Measurements from ENCODE around the gene CACNB4.
"Not testable (repeated sequence)": the region's sequence is repeated elsewhere in the genome, so short reads cannot be mapped to it uniquely, and the experiment has no call there.

The CACNB4 gene

GRCh38 chr2:152122161-152122560 is 23.3 kb upstream of the CACNB4 start:
- H3K4me1 ChIP-seq (ENCODE audit: control insufficient read depth in 1 of 2, insufficient read depth in 1 of 2, low read depth in 1 of 2, low read length in 1 of 2) = no peaks in the 10 kb centered on the region
- no peak overlapping the region for H3K4me3 ChIP-seq (ENCODE audit: low read depth in 1 of 2, low read length in 1 of 2)
- H3K27me3 ChIP-seq = no peaks in the 10 kb centered on the region

GRCh38 chr2:152120430-152120829 is 21.6 kb upstream of the CACNB4 start:
- Histone ChIP-seq H3K4me1 (ENCODE audit: control insufficient read depth in 1 of 2, insufficient read depth in 1 of 2, low read depth in 1 of 2, low read length in 1 of 2) (no peaks in the 10 kb centered on the region), H3K4me3 (ENCODE audit: low read depth in 1 of 2, low read length in 1 of 2) (no peak overlapping the region)
- TF ChIP-seq CTCF (IDR thresholded peaks at IDR 0.05) = no peak

More at GRCh38 chr2:152122161-152122560, 23.3 kb upstream of the CACNB4 start:
- Histone ChIP-seq H3K9me3 (no peaks in the 10 kb centered on the region), H3K36me3 (peaks cover 69% of the 10 kb centered on the region), H3K27ac (no peak overlapping the region)
- no peak for TF ChIP-seq CTCF (IDR thresholded peaks at IDR 0.05)

GRCh38 chr2:152115952-152116351 is 17.1 kb upstream of the CACNB4 start:
- TF ChIP-seq CTCF (IDR thresholded peaks at IDR 0.05) = no peak
- Histone ChIP-seq H3K4me3 (ENCODE audit: low read depth in 1 of 2, low read length in 1 of 2) (no peak overlapping the region), H3K27me3 (no peaks in the 10 kb centered on the region)

More at GRCh38 chr2:152120430-152120829, 21.6 kb upstream of the CACNB4 start:
- H3K36me3 ChIP-seq = peaks cover 62% of the 10 kb centered on the region
- no peak overlapping the region for H3K27ac ChIP-seq
- H3K27me3 ChIP-seq = no peaks in the 10 kb centered on the region
- H3K9me3 ChIP-seq = no peaks in the 10 kb centered on the region

GRCh38 chr2:152114366-152114765 is 15.5 kb upstream of the CACNB4 start:
- no peak overlapping the region for H3K4me3 ChIP-seq (ENCODE audit: low read depth in 1 of 2, low read length in 1 of 2)
- no peaks in the 10 kb centered on the region for H3K9me3 ChIP-seq
- H3K36me3 ChIP-seq = peaks cover 10% of the 10 kb centered on the region
- peaks cover 0 to 11% of the 10 kb centered on the region in 2 experiments for H3K4me1 ChIP-seq (ENCODE audit: control insufficient read depth in 1 of 2, insufficient read depth in 1 of 2, low read depth in 1 of 2, low read length in 1 of 2)
- no peak for TF ChIP-seq CTCF (IDR thresholded peaks at IDR 0.05)
- H3K27ac ChIP-seq = peak overlapping the region; percentile 21
- no peaks in the 10 kb centered on the region for H3K27me3 ChIP-seq

More at GRCh38 chr2:152115952-152116351, 17.1 kb upstream of the CACNB4 start:
- peaks cover 0 to 11% of the 10 kb centered on the region in 2 experiments for H3K4me1 ChIP-seq (ENCODE audit: control insufficient read depth in 1 of 2, insufficient read depth in 1 of 2, low read depth in 1 of 2, low read length in 1 of 2)
- peak overlapping the region; percentile 11 for H3K27ac ChIP-seq
- H3K9me3 ChIP-seq = no peaks in the 10 kb centered on the region
- peaks cover 22% of the 10 kb centered on the region for H3K36me3 ChIP-seq

- H3K4me1 ChIP-seq (ENCODE audit: control insufficient read depth in 1 of 2, insufficient read depth in 1 of 2, low read depth in 1 of 2, low read length in 1 of 2); H3K4me3 ChIP-seq (ENCODE audit: low read depth in 1 of 2, low read length in 1 of 2); H3K27ac ChIP-seq; H3K9me3 ChIP-seq; H3K27me3 ChIP-seq; H3K36me3 ChIP-seq: not testable (repeated sequence)
Measured at GRCh38 chr2:152107140-152107539, 8.3 kb upstream of the CACNB4 start.

- no peak overlapping the region for H3K27ac ChIP-seq
- no peaks in the 10 kb centered on the region for H3K9me3 ChIP-seq
- no peaks in the 10 kb centered on the region for H3K36me3 ChIP-seq
- H3K4me3 ChIP-seq (ENCODE audit: low read depth in 1 of 2, low read length in 1 of 2) = no peak overlapping the region
- no peaks in the 10 kb centered on the region for H3K4me1 ChIP-seq (ENCODE audit: control insufficient read depth in 1 of 2, insufficient read depth in 1 of 2, low read depth in 1 of 2, low read length in 1 of 2)
- no peak for TF ChIP-seq CTCF (IDR thresholded peaks at IDR 0.05)
- H3K27me3 ChIP-seq = peaks cover 9% of the 10 kb centered on the region
Measured at GRCh38 chr2:152106464-152106863, 7.6 kb upstream of the CACNB4 start.

Measured in neutrophil (primary cell).